SKM-1 treated with dmso at 0.1 percent for 144 hours (cell line): ENCODE data around the gene EPB41L2.

Experiments
- DNase-seq: peaks from one replicate; lab custom pipeline; 2025; ENCODE audit not compliant: unreplicated experiment; lab: John Stamatoyannopoulos, UW

The EPB41L2 gene

DNA sequence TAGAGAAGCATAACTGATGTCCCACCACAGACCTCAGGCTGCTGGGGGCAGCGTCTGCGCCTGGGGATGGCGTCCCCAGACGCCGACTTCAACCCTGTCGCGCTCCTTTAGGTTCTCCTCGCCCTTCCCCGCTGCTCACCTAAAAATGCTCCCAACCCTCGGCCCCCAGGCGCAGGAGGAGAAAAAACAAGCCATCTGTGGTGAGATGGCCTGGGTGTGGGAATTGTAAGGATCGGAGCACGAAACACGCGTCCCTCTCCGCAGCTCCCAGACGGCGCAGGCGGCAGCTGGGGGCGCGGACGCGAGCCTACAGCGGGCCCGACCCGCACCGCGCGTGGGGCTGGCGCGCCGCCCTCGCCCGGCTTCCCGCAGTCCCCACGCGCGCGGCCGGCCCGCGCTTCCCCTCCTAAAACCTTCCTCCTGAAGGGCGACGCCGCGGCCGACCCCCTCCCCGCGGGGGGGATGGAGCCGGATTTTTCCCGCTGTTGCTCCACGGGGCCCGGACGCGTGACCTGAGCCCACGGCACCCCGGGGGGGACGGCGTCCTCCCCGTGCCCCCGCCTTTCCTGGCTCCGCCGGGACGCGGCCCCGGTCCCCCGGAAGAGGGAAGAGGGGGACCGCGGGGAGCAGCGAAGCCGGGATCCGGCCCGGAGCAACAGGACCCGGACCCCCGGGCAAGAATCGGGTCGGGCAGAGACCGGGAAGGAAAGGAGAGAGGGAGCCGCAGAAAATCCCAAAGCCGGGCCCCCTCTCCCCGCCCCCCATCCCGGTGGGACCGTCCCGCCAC lies 611 bp downstream of the EPB41L2 start:
- DNase-seq: no peak

DNA sequence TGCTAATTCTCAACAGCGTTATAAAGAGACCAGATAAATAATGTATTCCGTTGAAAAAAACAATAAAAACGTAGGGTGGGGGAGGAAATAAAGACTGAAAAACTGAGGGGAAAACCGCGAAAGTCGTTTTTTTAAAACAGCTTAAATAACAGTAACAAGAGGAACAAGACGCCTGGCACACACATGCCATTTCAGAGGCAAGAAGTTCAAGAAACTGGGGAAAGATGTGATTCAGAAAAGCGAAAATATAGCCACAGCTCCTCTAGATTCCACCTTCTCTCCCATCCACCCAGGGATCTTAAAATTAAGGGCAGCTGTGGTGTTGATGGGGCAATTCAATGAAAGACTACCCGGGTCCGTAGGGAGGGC lies 1.3 kb downstream of the EPB41L2 start:
- peak; percentile 6 for DNase-seq

DNA sequence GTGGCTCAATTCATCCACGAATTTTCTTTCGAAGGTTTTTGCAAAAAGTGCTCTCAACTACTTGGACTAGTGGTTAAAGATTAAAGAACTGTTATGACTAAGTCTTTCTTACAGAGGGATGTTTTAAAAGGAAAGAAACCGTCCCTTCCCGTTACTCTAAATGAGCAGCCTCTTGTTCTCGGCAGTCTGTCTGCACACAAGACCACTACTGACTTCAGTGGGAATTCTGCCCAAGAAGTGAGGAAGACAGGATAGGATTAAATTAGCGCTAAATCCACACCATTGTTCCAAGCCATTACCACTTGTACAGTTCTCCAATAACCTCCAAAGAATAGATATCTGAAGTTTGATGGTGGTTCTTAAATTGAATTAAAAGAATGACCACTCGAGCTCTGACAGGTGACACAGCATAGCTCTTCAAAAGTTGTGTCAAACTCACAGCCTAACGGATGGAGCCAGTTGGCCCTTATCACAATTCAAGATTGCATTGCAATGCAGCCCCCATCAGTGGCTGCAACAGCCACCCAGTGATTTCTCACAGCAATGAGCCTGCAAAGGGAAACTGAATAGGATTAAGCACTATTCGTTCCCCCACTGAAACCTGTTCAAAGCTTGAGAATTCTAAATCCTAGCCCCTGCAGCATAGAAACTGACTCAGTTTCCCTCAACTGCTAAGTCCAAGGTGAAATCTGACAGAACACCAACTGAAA lies 1.8 kb downstream of the EPB41L2 start:
- DNase-seq: no peak

DNA sequence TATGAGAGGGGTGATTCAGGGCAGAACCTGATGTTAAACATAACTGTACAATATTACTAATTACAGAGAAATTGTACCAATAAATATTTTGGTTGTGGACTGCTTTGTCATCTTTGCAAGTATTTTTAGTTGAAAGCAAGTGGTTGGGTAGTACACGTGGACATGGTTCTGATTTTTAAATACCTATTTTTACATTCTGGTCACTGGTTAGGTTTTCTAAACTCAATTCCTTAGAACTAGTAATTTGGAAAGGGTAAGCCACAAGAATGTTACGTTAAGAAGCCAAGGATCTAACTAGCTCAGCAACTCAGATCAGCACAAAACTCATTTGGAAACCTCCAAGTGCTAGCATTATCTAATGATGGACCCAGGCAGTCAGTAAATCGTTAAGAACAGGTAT lies 2.7 kb downstream of the EPB41L2 start:
- no peak for DNase-seq

DNA sequence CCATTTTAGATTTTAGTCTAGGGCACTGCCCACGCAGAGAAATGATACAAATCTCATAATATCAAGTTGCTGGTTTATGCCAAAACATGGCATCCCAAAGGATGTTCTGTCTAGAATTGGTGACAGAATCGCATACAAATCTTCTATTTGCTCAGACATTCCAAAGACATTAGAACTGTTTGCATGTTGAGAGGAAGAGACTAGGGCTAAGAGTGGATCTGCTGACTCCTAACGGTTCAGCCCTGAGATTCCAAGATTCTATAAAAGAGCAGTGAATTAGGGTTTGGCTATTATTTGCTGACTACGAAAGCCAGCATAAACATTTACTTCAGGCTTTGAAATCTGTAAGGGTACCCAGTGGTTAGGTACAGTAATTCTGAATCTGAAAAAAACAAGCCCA lies 3.6 kb downstream of the EPB41L2 start:
- DNase-seq: no peak

DNA sequence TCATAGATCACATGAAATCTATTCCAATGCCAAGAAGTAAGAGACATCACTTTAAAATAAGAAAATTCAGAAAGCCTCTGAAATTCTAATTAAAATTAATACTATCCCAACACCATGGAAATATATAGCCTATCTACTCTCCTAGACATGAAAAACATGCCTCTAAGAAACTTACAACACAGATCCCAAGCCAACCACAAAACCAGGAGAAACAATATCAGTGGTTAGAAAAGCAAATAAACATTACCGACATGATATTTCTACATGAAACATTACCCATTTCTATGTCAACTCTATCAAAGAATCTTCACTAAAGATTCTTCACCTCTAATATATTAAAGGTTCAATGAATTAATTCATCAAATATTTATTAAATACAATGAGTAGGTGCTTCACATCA lies 4.8 kb downstream of the EPB41L2 start:
- DNase-seq: no peak

DNA sequence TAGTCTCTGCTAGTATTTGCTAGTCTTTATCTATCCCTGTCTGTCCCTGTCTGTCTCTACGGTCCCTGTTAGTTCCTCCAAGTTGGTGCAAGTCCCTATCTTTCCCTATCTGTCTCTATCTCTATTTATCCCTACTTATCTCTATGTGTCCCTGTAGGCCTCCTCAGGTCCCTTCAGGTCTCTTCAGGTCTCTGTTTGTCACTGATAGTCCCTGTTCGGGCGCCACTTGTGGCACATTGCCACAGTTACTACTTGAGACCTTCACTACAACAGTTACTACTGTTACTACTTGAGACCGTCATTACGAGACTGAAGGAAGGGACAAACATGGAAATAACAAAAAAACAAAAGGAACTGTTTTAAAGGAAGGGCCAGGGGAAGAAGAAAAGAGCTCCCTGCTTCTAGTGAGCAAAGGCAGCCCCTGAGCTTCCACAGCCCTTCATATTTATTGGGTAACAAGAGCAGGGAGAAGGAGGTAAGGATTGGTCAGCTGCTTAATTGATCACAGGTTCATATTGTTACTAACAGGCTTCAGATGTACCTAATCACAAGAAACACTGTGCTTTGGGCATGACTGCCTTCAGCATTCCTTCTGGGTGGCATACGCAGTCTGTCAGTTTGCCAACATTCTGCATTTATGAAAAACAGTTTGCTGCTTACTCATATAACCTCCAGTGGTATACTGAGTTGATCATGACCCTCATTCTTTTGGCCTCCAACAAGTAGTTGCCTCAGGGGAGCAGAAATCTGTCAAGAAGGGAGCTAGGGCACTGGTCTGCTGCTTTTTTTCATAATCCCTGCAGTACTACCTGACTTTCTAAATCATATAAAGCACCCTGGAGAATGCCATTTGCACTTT lies 8.4 kb downstream of the EPB41L2 start:
- no peak for DNase-seq

DNA sequence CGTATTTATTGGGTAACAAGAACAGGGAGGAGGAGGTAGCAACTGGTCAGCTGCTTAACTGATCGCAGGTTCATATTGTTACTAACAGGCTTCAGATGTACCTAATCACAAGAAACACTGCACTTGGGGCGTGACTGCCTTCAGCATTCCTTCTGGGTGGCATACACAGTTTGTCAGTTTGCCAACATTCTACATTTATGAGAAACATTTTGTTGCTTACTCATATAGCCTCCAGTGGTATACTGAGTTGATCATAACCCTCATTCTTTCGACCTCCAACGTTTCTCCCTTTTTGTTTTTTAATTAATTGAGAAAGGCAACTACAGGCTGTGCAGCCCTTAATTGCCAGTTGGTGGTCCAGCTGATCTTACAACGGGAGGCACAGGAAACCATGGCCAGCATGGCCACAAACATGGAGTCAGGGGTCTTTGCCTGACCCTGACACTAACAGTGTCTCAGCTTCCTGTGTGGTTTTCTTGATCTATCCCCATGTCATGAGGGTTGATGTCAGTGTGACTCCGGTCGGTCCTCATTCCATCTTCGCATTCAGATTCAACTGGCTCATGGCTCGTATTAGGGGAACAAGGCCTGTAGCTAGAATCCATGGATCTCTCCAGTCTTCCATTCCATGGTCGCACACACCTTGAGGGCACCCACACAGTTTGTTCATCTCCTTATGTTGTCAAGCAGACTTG lies 9.4 kb downstream of the EPB41L2 start:
- DNase-seq: no peak

DNA sequence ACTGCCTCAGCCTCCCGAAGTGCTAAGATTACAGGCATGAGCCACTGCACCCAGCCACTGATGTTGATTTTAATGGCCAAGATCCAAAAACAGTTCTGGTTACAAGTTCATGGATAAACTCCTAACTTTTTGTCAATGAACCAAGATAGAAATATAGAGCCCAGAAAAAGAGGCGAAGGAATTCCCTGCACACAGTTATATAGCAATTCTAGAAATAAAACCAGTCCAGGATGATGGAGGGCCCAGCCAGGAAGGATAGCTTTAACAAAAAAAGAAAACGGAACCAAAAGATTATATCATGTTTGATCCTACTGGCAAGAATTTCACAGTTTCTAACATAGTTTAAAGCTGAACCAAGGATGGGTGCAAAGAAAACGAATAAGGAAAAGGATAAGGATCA lies 10.9 kb downstream of the EPB41L2 start:
- DNase-seq: no peak

DNA sequence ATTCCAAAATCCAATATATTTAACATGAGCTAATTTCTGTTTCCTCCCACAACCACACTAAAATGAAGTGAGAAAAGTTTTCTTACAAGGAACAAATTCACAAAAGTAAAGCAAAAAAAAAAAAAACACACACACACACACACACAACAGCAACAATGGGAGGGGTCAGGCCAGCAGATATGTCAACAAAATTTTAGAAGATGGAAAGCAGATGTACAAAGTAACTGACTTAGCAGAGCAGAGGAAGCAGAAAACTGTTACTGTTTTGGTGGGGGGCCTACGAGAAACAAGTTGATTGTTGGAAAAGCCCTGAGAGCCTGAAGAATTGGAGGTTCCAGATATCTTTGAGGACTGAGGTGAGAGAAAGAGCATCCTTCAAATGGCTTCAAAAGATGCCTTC lies 11.7 kb downstream of the EPB41L2 start:
- no peak for DNase-seq

DNA sequence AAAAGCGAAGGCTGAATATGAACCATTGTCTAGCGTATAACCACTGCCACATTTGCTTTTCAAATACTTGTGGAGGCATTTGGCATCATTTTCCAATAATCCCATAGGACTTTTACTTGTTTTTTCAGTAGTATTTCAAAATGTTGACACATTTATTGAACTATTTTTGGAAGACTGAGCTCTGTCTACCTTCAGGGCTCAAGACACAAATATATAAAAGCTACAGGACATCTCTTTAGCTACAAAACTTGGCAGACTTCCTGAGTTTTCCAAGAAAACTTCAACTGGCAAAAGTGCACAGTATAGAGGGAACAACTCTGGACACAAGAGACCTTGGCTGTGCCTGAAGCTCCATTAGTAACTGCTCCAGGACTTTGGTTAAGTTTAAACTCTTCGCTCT lies 13.4 kb downstream of the EPB41L2 start:
- no peak for DNase-seq

DNA sequence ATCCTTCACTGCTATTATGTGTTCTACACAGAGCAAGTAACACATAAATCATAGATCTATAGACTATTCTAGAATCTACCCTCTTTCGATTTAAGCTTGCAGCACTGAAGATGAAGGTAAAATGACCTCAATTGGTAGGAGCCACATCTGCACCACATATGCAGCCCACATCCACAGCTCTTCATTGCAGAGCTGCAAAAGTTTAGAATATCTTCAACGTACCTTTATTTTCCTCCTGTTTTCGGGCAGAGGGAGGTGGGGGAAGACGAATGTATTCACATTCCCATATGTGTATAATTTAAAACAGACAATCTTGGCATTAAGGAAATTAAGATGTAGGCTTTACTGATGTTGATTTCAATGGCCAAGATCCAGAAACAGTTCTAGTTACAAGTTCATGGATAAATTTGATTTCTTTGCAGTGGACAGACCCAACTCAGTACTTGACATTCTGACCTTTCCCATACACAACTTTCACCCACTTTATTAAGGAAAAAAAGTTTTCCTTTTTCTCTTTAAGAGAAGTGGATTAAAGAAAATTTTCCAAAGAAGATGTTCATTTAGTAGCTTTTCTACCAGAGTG lies 14.0 kb downstream of the EPB41L2 start:
- no peak for DNase-seq

DNA sequence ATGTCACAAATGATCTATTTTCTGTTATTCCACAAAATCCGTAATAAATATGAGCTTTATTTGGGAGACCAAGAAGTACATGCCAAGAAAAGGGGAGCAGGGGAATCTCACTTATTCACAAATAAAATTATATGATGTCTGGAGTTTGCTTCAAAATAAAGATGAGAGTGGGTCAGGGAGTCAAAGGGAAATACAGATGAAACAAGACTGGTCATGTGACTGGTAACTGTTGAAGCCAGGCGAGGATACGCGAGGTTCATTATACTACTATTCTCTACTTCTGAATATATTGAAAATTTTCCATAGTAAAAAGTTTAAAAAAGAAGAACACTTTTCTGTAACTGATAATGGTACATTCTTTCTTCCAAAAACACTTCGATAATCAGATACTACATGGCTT lies 14.6 kb downstream of the EPB41L2 start:
- no peak for DNase-seq

DNA sequence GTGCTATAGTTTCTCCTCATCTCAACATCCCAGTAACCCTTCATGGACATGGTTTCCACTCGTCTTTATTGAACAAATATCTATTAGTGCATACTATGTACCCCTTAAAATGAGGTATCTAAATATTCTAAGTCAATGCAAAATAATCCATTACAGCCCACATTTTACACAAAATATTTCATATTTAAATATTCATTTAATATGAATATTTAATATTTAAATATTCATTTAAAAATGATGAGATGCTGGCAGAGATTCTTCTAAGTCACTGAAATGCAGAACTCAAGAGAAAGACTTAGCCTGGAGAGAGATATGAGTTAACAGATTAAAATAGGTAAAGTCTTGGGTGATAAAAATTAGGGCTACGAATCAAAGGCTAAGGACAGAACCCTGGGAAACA lies 17.9 kb downstream of the EPB41L2 start:
- no peak for DNase-seq

DNA sequence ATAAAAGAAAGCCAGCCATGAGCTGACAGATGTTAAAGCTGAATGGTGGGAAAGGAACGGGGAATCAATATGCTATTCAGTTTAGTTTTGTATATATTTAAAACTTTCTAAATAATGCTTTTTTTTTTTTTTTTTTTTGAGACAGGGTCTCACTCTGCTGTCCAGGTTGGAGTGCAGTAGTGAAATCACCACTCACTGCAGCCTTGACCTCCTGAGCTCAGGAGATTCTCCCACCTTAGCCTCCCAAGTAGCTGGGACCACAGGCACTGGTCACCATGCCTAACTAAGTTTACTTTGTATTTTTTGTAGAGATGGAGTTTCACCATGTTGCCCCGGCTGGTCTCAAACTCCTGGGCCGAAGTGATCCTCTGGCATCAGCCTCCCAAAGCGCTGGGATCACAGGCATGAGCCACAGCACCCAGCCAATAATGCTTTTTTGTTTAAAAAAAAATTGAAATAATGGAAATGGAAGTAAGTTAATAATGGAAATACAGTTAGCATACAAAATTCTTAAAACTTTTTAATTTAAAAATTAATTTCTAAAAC lies 19.1 kb downstream of the EPB41L2 start:
- DNase-seq: no peak

DNA sequence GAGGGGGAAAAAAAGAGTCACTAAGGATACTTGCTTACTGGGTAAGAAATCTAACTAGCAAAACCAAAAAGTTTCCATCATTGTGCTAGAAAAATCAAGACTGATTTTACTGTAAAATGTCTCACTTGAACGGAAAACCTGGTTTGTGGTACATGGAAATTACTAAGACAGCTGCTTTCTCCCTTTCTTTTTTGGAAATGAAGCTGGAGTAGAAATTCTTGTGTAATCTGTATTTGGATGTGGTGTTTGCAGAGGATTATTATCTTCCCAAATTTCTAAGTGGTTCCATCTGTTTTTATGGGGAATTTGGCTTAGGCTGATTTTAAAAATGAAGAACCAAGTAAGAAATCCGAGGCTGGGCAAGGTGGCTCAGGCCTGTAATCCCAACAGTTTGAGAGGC lies 20.4 kb downstream of the EPB41L2 start:
- DNase-seq: no peak

DNA sequence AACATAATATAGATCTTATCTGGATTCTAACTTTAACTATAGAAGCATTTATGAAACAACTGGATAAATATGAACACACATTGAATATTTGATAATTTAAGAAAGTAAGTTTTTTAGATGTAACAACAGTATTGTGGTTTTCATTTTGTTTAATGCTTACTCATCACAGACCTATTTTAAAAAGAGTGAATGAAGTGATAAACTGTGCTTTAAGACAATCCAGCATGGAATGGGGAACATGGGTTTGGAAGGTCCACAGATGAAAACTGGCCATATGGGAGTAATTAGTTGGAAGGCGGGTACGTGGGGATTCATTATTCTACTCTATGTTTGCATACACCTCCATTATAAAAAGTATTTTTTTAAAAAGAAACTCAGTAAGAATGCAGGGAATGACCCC lies 21.2 kb downstream of the EPB41L2 start:
- DNase-seq: no peak

DNA sequence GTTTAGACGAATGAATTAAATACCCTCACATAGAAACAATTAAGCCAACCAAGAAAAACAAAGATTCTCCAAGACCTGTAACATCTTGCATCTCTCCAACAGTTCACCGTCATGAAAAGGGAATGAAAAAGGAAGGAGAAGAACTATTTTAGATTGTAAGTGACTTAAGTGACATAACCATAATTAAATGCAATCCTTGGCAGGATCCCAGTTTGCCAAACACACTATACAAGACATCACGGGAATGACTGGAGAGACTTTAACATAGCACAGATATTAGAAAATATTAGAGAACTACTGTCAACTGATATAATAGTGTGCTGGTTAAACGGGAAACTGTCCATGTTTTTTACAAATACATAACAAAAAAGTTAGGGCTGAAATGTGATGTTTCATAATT lies 22.2 kb downstream of the EPB41L2 start:
- no peak for DNase-seq

DNA sequence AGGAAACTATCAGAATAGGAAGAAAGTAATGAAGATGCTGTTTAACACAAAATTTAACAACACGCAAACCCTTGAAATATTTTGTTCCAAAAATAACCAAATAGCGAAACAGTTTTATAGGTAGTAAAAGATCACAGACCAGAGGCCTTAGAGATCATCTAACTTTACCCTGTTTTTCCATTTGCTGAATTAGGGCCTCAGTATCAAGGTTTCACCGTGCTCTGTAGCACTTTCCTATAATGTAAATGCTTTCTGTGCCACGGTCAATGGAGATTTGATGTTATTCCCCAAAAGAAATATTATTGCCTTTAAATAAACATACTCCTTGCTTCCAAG lies 23.7 kb downstream of the EPB41L2 start:
- no peak for DNase-seq

DNA sequence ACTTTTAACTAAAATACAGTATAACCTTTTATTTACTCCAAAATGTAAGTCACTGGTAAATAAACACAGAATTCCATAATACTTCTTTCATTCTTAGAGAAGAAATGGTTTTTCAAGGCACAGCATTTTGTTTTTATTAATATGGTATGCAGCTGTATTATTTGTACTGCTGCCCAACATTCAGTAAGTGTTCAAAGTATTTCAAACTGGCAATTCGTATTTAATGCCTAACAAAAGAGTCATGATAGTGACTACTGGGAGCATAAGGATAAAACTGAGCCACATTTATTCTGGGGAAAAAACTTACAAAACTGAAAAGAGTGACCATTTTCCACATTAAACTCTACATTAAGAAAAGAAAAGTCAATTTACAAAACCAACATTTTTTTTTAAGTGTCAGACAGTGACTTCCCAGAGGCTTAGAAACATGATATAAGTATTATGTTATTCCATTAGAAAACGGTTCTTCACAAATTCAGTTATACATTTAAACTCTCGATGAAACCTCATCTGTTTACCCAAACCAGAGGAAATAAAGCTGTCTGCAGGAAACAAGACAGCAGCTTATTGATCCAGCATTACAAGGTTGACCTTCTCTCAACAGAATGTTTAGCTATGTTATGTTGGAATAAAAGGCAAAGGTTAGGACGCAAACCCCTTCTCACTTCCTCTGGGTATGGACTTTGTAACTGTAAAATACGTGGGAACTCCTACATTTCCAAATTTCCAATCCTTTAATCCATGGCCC lies 24.3 kb downstream of the EPB41L2 start:
- no peak for DNase-seq
